Stimulated activated CD4-positive, alpha-beta T cell treated with anti-CD3 and anti-CD28 coated beads, TNF-alpha, amount 100 ng/mL, for 4 hours (primary cell): ENCODE results near the gene TMEM94.
A peak's percentile ranks its signal among the peaks of the same experiment; 100 is the strongest.
"Not testable (repeated sequence)": the region's sequence is repeated elsewhere in the genome, so short reads cannot be mapped to it uniquely, and the experiment has no call there.

Experiments used
- DNase-seq, 3 experiments: peaks; one replicate each; pipeline ENCODE4 v3.0.0-alpha.2; 2020; ENCODE audit warnings: low read depth in 3 of 3

TMEM94 gene

DNA sequence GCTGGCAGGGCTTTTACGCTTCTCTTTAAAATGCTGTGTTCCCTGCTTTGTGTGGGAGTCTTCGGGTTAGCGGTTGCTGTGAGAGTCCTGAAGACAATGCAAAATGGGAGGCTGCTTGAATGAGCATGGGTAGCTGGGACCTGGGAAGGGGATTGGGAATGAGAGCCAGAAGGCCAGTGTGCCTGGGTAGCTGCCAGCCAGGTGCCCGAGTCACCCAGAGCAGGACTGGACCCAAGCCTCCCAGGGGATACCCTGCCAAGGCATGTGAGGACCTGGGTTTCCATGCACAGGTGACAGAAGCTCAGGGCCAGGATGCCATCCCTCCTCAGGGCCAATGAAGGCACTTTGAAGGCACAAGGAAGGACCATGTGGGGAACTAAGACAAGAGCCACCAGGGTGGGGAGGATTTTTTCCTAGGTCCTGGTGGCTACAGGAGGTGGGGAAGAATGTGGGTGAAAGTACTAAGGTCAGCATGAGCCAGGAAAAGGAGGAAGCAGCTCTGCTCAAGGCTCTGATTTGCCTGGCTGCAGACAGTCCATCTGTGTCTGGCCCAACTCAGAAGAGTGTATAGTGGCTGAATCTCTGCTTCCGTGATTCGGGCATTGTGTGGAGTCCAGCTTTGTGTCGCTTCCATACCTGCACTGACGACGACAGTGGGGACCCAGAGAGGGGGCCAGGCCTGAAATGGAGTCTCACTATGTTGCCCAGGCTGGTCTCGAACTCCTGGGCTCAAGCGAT is 20.5 kb downstream of the TMEM94 start:
- DNase-seq, result no peak

DNA sequence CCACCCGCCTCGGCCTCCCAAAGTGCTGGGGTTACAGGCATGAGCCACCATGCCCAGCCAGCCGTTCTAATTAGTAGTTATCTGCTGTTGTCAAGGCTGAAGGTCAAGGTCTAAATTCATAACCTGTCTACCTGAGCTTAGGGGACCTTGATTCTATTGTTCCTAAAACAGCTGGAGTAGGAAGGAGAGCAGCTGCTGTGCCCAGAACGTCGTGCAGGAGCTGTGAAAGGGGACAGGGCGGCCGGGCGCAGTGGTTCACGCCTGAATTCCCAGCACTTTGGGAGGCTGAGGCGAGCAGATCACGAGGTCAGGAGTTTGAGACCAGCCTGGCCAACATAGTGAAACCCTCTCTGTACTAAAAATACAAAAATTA is 21.0 kb downstream of the TMEM94 start:
- DNase-seq, result not testable (repeated sequence)

- DNase-seq, result no peak
These were observed 22.1 kb downstream of the TMEM94 start for GRCh38 chr17:75478508-75478907.

GRCh38 chr17:75480281-75480680 is 23.8 kb downstream of the TMEM94 start:
- DNase-seq, result no peak

GRCh38 chr17:75481194-75482068 is 25.0 kb downstream of the TMEM94 start:
- no peak for DNase-seq

- no peak for DNase-seq
These were observed 25.9 kb downstream of the TMEM94 start for GRCh38 chr17:75482098-75482942.

DNA sequence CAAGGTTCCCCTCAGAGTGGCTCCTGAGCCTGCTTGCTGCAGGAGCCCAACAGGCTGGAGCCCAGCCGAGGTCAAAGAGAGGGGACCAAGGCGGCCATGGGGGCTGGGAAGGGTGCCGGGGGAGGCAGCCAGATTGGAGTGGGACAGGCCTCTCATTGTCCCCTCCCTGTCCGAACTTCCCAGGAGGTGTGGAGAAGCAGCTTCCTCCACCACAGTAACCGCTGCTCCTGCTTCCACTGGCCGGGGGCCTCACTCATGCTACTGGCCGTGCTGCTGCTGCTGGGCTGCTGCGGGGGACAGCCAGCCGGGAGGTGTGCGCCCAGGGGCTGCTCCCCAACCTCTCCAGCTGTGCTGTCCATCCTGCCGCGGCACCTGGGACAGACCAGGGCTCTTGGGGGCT is 29.3 kb downstream of the TMEM94 start:
- no peak for DNase-seq

GRCh38 chr17:75486151-75486550 is 29.7 kb downstream of the TMEM94 start:
- no peak for DNase-seq

GRCh38 chr17:75486951-75487350 is 30.5 kb downstream of the TMEM94 start:
- no peak for DNase-seq

DNA sequence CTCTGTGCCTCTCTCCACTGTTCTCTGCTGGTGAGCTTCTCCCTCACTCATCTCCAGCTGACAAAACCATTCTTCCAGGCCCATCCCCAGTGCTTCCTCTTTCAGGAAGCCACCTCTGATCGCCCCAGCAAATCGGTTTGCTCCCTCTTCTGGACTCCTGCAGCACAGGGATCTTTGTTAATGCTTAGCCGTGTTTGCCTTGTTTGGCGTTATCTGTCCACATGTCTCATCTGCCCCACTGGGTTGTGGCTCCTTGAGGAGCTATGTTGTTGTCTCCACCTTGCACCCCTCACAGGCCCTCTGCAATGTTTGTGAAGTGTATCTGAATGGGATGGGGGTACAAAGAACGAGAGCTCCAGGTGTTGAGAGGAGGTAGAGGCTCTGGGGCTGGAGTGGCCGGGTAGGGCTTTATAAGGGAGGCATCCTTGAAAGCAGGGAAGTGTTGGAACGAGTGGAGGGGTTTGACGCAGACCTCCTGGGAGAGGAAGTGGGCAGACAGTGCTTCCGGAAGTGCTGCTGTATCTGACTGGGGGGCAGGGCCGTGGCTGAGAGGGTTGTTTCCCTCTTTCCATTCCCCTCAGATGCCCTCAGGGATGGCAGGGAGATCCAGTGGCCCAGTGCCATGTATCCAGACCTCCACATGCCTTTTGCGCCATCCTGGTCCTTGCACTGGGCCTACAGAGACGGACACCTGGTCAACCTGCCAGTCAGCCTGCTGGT is 31.1 kb downstream of the TMEM94 start:
- DNase-seq, result peak in 2 of 3 experiments; percentile 9

DNA sequence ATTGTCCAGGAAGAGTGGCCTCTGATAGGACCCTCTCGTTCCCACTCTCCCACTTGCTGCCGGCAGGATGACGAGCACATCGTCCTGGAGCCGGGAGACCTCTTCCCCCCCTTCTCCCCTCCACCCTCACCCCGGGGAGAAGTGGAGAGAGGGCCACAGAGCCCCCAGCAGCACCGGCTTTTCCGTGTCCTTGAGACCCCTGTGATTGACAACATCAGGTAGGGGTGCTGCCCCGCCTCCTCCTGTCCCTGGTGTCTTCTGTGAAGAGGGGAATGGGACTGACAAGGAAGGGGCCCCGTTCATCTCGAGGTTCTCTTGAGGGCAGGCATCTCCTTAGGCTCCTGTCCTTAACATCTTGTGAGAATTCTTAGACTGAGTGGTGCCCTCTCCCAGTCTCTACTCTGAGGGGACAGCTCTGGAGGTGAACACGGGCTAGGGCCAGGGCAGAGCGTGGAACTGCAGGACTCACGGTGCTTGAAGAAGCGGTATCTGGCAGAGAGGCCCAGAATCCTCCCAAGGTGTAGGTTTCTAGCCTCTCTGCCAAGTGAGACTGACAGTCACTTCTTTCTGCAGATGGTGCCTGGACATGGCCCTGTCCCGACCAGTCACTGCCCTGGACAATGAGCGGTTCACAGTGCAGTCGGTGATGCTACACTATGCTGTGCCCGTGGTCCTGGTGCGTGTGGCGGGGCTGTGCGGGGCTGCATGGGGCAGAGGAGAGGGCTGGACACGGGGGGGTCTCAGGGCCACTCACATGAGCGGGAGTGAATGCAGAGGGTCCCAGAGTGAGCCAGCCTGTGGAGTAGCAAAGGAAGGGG is 32.5 kb downstream of the TMEM94 start:
- DNase-seq, result no peak

- no peak for DNase-seq
These were observed 33.1 kb downstream of the TMEM94 start for GRCh38 chr17:75489511-75489955.

DNA sequence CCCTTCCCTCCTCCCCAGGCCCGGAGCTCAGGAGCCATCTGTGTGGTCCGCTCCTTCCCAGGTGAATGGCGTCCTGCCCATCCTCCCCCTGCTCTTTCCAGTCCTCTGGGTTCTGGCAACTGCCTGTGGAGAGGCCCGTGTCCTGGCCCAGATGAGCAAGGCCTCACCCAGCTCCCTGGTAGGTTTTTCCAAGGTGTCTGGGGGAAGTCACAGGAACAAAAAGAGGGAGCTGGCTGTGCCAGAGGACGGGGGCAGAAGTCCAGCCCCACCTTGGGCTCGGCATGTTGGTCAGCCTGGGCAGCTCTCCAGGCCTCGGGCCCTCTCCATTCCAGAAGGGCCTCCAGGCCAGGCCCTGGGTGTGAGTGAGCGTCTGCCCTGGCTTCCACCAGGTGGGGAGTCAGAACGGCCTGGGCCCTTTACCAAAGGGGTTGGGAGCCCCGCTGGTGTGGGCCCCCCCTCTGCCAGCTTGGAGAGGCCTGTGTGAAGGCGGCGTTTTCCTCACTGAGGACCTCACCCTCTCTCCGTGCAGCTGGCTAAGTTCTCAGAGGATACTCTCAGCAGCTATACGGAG is 33.8 kb downstream of the TMEM94 start:
- DNase-seq, result no peak

GRCh38 chr17:75490953-75491649 is 34.7 kb downstream of the TMEM94 start:
- no peak for DNase-seq

DNA sequence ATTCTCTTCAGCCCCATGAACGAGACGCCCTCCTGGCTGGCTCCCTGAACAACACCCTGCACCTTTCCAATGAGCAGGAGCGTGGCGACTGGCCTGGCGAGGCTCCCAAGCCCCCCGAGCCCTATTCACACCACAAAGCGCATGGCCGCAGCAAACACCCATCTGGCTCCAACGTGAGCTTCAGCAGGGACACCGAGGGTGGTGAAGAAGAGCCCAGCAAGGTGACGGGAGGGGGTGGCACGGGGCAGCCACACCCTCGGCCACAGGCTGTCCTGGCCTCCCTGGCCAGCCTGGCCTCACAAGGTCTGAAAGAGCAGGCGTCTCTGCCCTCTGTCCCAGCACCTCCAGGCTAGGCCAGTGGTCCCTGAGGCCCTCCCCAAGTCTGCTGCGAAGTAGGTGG is 35.2 kb downstream of the TMEM94 start:
- DNase-seq, result no peak

DNA sequence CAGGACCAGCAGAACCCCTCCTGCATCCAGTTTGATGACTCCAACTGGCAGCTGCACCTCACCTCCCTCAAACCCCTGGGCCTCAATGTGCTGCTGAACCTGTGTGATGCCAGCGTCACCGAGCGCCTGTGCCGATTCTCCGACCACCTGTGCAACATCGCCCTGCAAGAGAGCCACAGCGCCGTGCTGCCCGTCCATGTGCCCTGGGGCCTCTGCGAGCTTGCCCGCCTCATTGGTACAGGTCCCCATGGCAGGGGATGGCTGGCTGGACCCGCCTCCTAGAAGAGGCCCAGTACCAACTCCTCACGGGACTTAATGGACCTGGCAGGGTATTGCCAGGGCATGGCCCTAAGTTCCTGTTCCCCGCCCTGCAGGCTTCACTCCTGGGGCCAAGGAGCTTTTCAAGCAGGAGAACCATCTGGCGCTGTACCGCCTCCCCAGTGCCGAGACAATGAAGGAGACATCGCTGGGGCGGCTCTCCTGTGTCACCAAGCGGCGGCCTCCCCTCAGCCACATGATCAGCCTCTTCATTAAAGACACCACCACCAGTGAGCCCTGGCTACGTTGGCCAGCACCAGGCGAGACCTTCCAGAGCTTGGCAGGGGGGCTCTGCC is 36.2 kb downstream of the TMEM94 start:
- DNase-seq, result no peak

DNA sequence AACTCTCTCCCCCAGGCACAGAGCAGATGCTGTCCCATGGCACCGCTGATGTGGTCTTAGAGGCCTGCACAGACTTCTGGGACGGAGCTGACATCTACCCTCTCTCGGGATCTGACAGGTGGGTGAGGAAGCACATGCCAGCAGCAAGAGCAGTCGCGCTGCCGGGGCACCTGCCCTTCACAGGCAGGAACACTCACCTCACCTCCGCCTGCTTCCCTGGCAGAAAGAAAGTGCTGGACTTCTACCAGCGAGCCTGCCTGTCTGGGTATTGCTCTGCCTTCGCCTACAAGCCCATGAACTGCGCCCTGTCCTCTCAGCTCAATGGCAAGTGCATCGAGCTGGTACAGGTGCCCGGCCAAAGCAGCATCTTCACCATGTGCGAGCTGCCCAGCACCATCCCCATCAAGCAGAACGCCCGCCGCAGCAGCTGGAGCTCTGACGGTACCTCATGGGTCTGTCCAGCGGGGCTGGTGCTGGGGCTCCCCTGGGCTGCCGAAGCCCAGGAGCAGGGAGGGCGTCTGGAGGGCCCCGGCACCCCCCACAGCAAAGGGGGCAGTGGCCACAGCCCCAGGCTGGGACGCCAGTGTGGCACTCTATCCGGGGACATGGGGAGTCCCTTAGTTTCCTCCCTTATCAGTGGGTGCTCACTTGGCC is 37.2 kb downstream of the TMEM94 start:
- DNase-seq, result no peak

GRCh38 chr17:75494326-75494877 is 38.0 kb downstream of the TMEM94 start:
- DNase-seq, result no peak
